GM12878 (cell line): ENCODE measurements around the gene MBOAT7.
"Not testable (repeated sequence)": the region's sequence is repeated elsewhere in the genome, so short reads cannot be mapped to it uniquely, and the experiment has no call there.

ENCODE experiments used
- BRCA1 ChIP-seq: IDR thresholded peaks from 2 replicates; pipeline ENCODE4 v1.6.1; 2011; ENCODE audit warnings: low read depth, low read length, improper control_type of control experiment
- CTCF ChIP-seq, 3 experiments: IDR thresholded peaks in 2 of 3; conservative IDR thresholded peaks in 1 of 3; 2 replicates each; pipeline ENCODE4 v1.5.1; 2011; ENCODE audit warnings: low read depth in 3 of 3, low read length in 3 of 3, mild to moderate bottlenecking in 3 of 3, control low read depth in 2 of 3, moderate library complexity in 2 of 3, inconsistent platforms in 1 of 3, mixed read lengths in 1 of 3; ENCODE audit not compliant: control insufficient read depth in 2 of 3, insufficient read depth in 1 of 3; ENCODE audit errors: extremely low read depth in 1 of 3
- EZH2 ChIP-seq: IDR thresholded peaks from 2 replicates; pipeline ENCODE4 v1.6.1; 2012; ENCODE audit warnings: low read depth, mild to moderate bottlenecking, control low read depth, inconsistent platforms, low read length, borderline replicate concordance; ENCODE audit not compliant: control insufficient read depth
- HCFC1 ChIP-seq: fragments of 150-350 bp; IDR thresholded peaks from 2 replicates; pipeline ENCODE4 v1.6.1; 2014; ENCODE audit warnings: low read length
- MAX ChIP-seq: IDR thresholded peaks from 2 replicates; pipeline ENCODE4 v1.6.1; 2012; ENCODE audit warnings: low read depth, low read length, improper control_type of control experiment
- MXI1 ChIP-seq: fragments of 150-350 bp; IDR thresholded peaks from 2 replicates; pipeline ENCODE4 v1.6.1; 2011; ENCODE audit warnings: low read depth, mild to moderate bottlenecking, inconsistent platforms, low read length, improper control_type of control experiment
- NRF1 ChIP-seq: conservative IDR thresholded peaks from 2 replicates; pipeline ENCODE4 v1.6.1; 2011; ENCODE audit warnings: mild to moderate bottlenecking, low read depth, low read length, improper control_type of control experiment
- PAX5 ChIP-seq: IDR thresholded peaks from 2 replicates; pipeline ENCODE4 v1.6.1; 2011; ENCODE audit warnings: low read depth, low read length, borderline replicate concordance
- SMAD1 ChIP-seq: fragments of 450-650 bp; IDR thresholded peaks from 2 replicates; pipeline ENCODE4 v1.6.1; 2018; ENCODE audit warnings: mild to moderate bottlenecking, low read depth; ENCODE audit not compliant: partially characterized antibody
- SREBF2 ChIP-seq: IDR thresholded peaks from 2 replicates; pipeline ENCODE4 v1.6.1; 2012; ENCODE audit warnings: mild to moderate bottlenecking, low read length
- USF2 ChIP-seq: IDR thresholded peaks from 2 replicates; pipeline ENCODE4 v1.6.1; 2011; ENCODE audit warnings: low read depth, low read length, improper control_type of control experiment, borderline replicate concordance
- YBX1 ChIP-seq: fragments of 450-650 bp; IDR thresholded peaks from 2 replicates; pipeline ENCODE4 v1.6.1; 2016; ENCODE audit warnings: antibody characterized with exemption

- not testable (repeated sequence) for TF ChIP-seq CTCF (IDR thresholded peaks at IDR 0.05 in 2 of 3, conservative IDR thresholded peaks at IDR 0.05 in 1 of 3; ENCODE audit: control insufficient read depth in 2 of 3, extremely low read depth in 1 of 3, insufficient read depth in 1 of 3, low read depth in 3 of 3, low read length in 3 of 3); SREBF2; BRCA1; PAX5; USF2; MXI1; NRF1; HCFC1; MAX; SMAD1; YBX1; EZH2
These were observed 5.1 kb upstream of the MBOAT7 start for GRCh38 chr19:54194463-54194862.
